Measurements from ENCODE around the gene KCNH2. TPM values are rescaled to one million over a fixed set of nuclear protein-coding genes. Genes with fewer than 3 reads are reported as not detected.

Gene KCNH2
- total and polyA plus RNA-seq, 10 of the 15 experiments (the other 5 are each of a cell fraction or from before 2014, with no cell fraction given), result 0.04 to 0.24 (median 0.17) TPM; not detected in 6

DNA sequence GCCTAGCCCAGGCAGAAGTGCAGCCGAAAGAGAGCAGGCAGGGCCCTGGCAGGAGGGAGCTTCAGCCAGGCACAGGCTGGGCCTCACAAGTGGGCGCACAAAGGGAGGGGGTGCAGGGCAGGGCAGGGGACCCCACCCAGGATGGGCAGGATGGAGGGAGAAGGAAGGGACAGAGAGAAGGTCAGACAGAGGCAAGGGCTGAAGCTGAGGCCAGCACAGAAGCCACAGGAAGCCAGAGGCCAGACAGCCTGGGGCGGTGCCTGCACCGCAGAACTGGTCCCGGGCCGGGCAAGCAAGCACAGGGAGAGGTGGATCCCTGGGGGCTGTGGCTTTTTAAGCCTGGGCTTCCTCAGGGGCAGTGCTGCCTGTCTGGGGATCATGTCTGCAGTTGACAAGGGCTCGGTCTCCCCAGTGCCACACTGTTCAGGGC is 29.4 kb upstream of the KCNH2 start:
- in situ Hi-C loops (cut with MboI), result no loop called here
- no TSS peak for BruUV-seq (replicated peaks)
- H3K9ac ChIP-seq (ENCODE audit: control insufficient read depth, insufficient read depth, low read length), result no peak overlapping the region
- H3K27me3 ChIP-seq (replicated peaks in 1 of 2; ENCODE audit: control insufficient read depth in 2 of 2, insufficient read depth in 2 of 2, low read length in 1 of 2), result no peaks in the 10 kb centered on the region; a peak in 1 of 4 replicates
- intact Hi-C loops (cut with micrococcal nuclease; ENCODE audit: unreplicated experiment), result no loop called here
- POLR2A ChIA-PET, result no interaction called here
- WGBS (ENCODE audit: insufficient coverage, insufficient replicate concordance, low lambda C conversion rate, missing lambda C conversion rate), result 63% methylated on average over 7 of the region's 7 CpGs
- H3K36me3 ChIP-seq (ENCODE audit: control insufficient read depth in 2 of 2, insufficient read depth in 2 of 2, low read length in 1 of 2), result no peaks in the 10 kb centered on the region
- FAIRE-seq (no peak), ATAC-seq (no peak), DNase-seq (ENCODE audit: low read depth, low spot score) (no peak)
- no peak overlapping the region for H3K4me2 ChIP-seq (ENCODE audit: control insufficient read depth, insufficient read depth)
- RAD21 ChIA-PET (ENCODE audit: unreplicated experiment), result no interaction called here
- no peaks in the 10 kb centered on the region for H4K20me1 ChIP-seq (ENCODE audit: control insufficient read depth, insufficient read depth)
- H3K4me3 ChIP-seq, result no peak overlapping the region
- no peaks in the 10 kb centered on the region for H3K4me1 ChIP-seq (ENCODE audit: control insufficient read depth, insufficient read depth, low read length)
- H3K9me3 ChIP-seq (replicated peaks; ENCODE audit: control insufficient read depth, insufficient read depth, low read length), result no peaks in the 10 kb centered on the region
- H2AFZ ChIP-seq (ENCODE audit: control insufficient read depth, low read depth, low read length), result no peak overlapping the region
- H3K27ac ChIP-seq (ENCODE audit: control insufficient read depth, insufficient read depth), result no peak overlapping the region
- CTCF ChIA-PET, result interaction anchor here (0.7 to 4.3 kb wide), 9 partner anchors 11 to 276 kb away, joined by 3 to 35 read pairs (median 5); partner anchors contain the start of genes ABCB8 and ATG9B
- SMC1A ChIA-PET (ENCODE audit: uncharacterized antibody, unreplicated experiment), result interaction anchor here (0.6 to 2.2 kb wide), 3 partner anchors 21 to 109 kb away, joined by 3 to 5 read pairs (median 4); partner anchors contain the start of gene ABCB8
- H3K79me2 ChIP-seq (ENCODE audit: control insufficient read depth, insufficient read depth, low read length), result no peaks in the 10 kb centered on the region
- no peak for TF ChIP-seq ZBED1 (IDR thresholded peaks at IDR 0.05; ENCODE audit: borderline replicate concordance)
- no peak for TF ChIP-seq JUND (IDR thresholded peaks at IDR 0.05; ENCODE audit: low read depth, low read length)
- TF ChIP-seq, protein P1, sequence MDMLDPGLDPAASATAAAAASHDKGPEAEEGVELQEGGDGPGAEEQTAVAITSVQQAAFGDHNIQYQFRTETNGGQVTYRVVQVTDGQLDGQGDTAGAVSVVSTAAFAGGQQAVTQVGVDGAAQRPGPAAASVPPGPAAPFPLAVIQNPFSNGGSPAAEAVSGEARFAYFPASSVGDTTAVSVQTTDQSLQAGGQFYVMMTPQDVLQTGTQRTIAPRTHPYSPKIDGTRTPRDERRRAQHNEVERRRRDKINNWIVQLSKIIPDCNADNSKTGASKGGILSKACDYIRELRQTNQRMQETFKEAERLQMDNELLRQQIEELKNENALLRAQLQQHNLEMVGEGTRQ (IDR thresholded peaks at IDR 0.05; ENCODE audit: borderline replicate concordance, low read depth, low read length), result no peak
- TF ChIP-seq EED (IDR thresholded peaks at IDR 0.05; ENCODE audit: low read depth), result no peak
- no peak for TF ChIP-seq SPI1 (IDR thresholded peaks at IDR 0.05; ENCODE audit: borderline replicate concordance, insufficient read depth, low read depth, low read length)
- no peak for TF ChIP-seq EGR1 (IDR thresholded peaks at IDR 0.05; ENCODE audit: borderline replicate concordance in 1 of 2, low read depth in 2 of 2, low read length in 2 of 2)
- TF ChIP-seq, protein P2, sequence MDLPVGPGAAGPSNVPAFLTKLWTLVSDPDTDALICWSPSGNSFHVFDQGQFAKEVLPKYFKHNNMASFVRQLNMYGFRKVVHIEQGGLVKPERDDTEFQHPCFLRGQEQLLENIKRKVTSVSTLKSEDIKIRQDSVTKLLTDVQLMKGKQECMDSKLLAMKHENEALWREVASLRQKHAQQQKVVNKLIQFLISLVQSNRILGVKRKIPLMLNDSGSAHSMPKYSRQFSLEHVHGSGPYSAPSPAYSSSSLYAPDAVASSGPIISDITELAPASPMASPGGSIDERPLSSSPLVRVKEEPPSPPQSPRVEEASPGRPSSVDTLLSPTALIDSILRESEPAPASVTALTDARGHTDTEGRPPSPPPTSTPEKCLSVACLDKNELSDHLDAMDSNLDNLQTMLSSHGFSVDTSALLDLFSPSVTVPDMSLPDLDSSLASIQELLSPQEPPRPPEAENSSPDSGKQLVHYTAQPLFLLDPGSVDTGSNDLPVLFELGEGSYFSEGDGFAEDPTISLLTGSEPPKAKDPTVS (IDR thresholded peaks at IDR 0.05; ENCODE audit: low read depth, low read length), result no peak
- TF ChIP-seq SMC3 (IDR thresholded peaks at IDR 0.05; ENCODE audit: borderline replicate concordance, low read length), result no peak
- TF ChIP-seq, protein P3, sequence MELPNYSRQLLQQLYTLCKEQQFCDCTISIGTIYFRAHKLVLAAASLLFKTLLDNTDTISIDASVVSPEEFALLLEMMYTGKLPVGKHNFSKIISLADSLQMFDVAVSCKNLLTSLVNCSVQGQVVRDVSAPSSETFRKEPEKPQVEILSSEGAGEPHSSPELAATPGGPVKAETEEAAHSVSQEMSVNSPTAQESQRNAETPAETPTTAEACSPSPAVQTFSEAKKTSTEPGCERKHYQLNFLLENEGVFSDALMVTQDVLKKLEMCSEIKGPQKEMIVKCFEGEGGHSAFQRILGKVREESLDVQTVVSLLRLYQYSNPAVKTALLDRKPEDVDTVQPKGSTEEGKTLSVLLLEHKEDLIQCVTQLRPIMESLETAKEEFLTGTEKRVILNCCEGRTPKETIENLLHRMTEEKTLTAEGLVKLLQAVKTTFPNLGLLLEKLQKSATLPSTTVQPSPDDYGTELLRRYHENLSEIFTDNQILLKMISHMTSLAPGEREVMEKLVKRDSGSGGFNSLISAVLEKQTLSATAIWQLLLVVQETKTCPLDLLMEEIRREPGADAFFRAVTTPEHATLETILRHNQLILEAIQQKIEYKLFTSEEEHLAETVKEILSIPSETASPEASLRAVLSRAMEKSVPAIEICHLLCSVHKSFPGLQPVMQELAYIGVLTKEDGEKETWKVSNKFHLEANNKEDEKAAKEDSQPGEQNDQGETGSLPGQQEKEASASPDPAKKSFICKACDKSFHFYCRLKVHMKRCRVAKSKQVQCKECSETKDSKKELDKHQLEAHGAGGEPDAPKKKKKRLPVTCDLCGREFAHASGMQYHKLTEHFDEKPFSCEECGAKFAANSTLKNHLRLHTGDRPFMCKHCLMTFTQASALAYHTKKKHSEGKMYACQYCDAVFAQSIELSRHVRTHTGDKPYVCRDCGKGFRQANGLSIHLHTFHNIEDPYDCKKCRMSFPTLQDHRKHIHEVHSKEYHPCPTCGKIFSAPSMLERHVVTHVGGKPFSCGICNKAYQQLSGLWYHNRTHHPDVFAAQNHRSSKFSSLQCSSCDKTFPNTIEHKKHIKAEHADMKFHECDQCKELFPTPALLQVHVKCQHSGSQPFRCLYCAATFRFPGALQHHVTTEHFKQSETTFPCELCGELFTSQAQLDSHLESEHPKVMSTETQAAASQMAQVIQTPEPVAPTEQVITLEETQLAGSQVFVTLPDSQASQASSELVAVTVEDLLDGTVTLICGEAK (IDR thresholded peaks at IDR 0.05; ENCODE audit: borderline replicate concordance), result no peak
- TF ChIP-seq CBX5 (IDR thresholded peaks at IDR 0.05; ENCODE audit: low read depth), result no peak
- TF ChIP-seq, protein P4, sequence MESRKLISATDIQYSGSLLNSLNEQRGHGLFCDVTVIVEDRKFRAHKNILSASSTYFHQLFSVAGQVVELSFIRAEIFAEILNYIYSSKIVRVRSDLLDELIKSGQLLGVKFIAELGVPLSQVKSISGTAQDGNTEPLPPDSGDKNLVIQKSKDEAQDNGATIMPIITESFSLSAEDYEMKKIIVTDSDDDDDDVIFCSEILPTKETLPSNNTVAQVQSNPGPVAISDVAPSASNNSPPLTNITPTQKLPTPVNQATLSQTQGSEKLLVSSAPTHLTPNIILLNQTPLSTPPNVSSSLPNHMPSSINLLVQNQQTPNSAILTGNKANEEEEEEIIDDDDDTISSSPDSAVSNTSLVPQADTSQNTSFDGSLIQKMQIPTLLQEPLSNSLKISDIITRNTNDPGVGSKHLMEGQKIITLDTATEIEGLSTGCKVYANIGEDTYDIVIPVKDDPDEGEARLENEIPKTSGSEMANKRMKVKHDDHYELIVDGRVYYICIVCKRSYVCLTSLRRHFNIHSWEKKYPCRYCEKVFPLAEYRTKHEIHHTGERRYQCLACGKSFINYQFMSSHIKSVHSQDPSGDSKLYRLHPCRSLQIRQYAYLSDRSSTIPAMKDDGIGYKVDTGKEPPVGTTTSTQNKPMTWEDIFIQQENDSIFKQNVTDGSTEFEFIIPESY (IDR thresholded peaks at IDR 0.05), result no peak
- no peak for TF ChIP-seq YY1 (IDR thresholded peaks at IDR 0.05; ENCODE audit: low read depth, low read length)
- TF ChIP-seq, protein P5, sequence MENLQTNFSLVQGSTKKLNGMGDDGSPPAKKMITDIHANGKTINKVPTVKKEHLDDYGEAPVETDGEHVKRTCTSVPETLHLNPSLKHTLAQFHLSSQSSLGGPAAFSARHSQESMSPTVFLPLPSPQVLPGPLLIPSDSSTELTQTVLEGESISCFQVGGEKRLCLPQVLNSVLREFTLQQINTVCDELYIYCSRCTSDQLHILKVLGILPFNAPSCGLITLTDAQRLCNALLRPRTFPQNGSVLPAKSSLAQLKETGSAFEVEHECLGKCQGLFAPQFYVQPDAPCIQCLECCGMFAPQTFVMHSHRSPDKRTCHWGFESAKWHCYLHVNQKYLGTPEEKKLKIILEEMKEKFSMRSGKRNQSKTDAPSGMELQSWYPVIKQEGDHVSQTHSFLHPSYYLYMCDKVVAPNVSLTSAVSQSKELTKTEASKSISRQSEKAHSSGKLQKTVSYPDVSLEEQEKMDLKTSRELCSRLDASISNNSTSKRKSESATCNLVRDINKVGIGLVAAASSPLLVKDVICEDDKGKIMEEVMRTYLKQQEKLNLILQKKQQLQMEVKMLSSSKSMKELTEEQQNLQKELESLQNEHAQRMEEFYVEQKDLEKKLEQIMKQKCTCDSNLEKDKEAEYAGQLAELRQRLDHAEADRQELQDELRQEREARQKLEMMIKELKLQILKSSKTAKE (IDR thresholded peaks at IDR 0.05; ENCODE audit: low read depth, poor library complexity, severe bottlenecking), result no peak
